Adrenal gland (tissue), 19 donors: ENCODE data around the gene CRIP1. TPM values are rescaled to one million over a fixed set of nuclear protein-coding genes. Genes with fewer than 3 reads are reported as not detected.

Source experiments
- DNase-seq, 7 donors: peaks; one replicate each; pipeline ENCODE4 v3.0.0-alpha.2; 2019 to 2020
- H3K27ac ChIP-seq, 5 donors: fragments of 200-600 bp; sonication (generic) in 4 of 5; 1 replicate in 3 of 5; 2 replicates in 2 of 5; pipeline versions ENCODE4 v1.5.1 to v1.8.0; 2016 to 2020; ENCODE audit warnings: mild to moderate bottlenecking in 1 of 5
- H3K27me3 ChIP-seq: fragments of 200-600 bp; 2 replicates; pipeline ENCODE4 v1.8.0; 2021
- H3K36me3 ChIP-seq, 2 donors: fragments of 200-600 bp; replicated peaks in 1 of 2; 1 replicate in 1 of 2; 2 replicates in 1 of 2; pipeline versions ENCODE4 v1.5.1 to v1.8.0; 2018 to 2022
- H3K4me1 ChIP-seq, 2 donors: fragments of 200-600 bp; replicated peaks in 1 of 2; 1 replicate in 1 of 2; 2 replicates in 1 of 2; pipeline versions ENCODE4 v1.5.1 to v1.8.0; 2018 to 2021
- H3K4me3 ChIP-seq, 4 donors: fragments of 200-600 bp; sonication (generic) in 3 of 4; one replicate each; pipeline ENCODE4 v1.5.1; 2016 to 2018
- H3K9me3 ChIP-seq, 3 donors: fragments of 200-600 bp; sonication (generic) in 1 of 3; replicated peaks in 1 of 3; 1 replicate in 2 of 3; 2 replicates in 1 of 3; pipeline versions ENCODE4 v1.5.1 to v1.8.0; 2016 to 2021
- CTCF ChIP-seq, 6 experiments: fragments of 450-650 bp in 4 of 6; fragments of 200-600 bp in 2 of 6; sonication (generic) in 1 of 6; IDR thresholded peaks; 1 replicate in 5 of 6; 2 replicates in 1 of 6; pipeline versions ENCODE4 v1.5.1 to v1.8.0; 2016 to 2021; ENCODE audit warnings: antibody characterized with exemption in 6 of 6, mild to moderate bottlenecking in 2 of 6, moderate library complexity in 1 of 6
- POLR2A ChIP-seq, 2 donors: fragments of 450-650 bp; IDR thresholded peaks; one replicate each; pipeline ENCODE4 v1.6.1; 2017; ENCODE audit warnings: antibody characterized with exemption in 2 of 2, mild to moderate bottlenecking in 2 of 2, moderate library complexity in 1 of 2
- WGBS, 4 donors: extraction: QIAGEN DNeasy Blood & Tissue Kit in 2 of 4; methylation state at CpG; one replicate each; pipeline versions ENCODE4 v1.1.5 to v1.1.7; 2013 to 2017; 5-methylcytosine and 5-hydroxymethylcytosine counted together
- intact Hi-C, 2 donors: fragments of 100-400 bp; cut with DNase I; formaldehyde crosslinking; loops; one replicate each; pipeline versions ENCODE4 v1.14.1 to v1.15.0; 2022 to 2023
- long read RNA-seq, 10 donors: library from polyadenylated mRNA in 3 of 10; unstranded in 2 of 10; stranded (forward) in 1 of 10; transcript quantifications; one replicate each; pipeline ENCODE4 v2.0.0 and lab custom pipeline, GENCODE V29; 2021 to 2026
- polyA plus RNA-seq, 3 donors: library from polyadenylated mRNA; stranded (reverse); fragments of 200-250 nt in 2 of 3; fragments of 350-450 nt in 1 of 3; fragmentation: Illumina TruSeq in 1 of 3; extraction: RNeasy Lipid Tissue Mini Kit (QIAGEN cat#74804) in 1 of 3; gene quantifications; one replicate each; pipeline ENCODE4 v1.2.3, GENCODE V29; 2013 to 2014
- total RNA-seq, 9 donors: library from RNA; depleted of rRNA in 4 of 9; stranded (reverse); fragments of >200 nt in 4 of 9; fragments of 120-200 nt in 1 of 9; fragmentation: NEBNext Ultra II Directional in 1 of 9; extraction: Animal tissue kit (Norgen Biotek cat#: 25700) in 1 of 9; gene quantifications; one replicate each; pipeline versions ENCODE4 v1.1.0 to v1.2.4, GENCODE V29; 2013 to 2023
- donor health status: healthy with polysubstance abuse.
- donor health status: Bipolar disorder and iron deficiency.
- donor health status: DM: yes; HTN: yes; CAD: no.
- donor health status: DM: no; HTN: no; CAD: no.
- donor health status: DM: no; HTN: no; CAD: no.
- donor health status: DM: yes; HTN: yes; CAD: no.

CRIP1 gene, protein sequence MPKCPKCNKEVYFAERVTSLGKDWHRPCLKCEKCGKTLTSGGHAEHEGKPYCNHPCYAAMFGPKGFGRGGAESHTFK
- 10 to 100 TPM in 3 of 9 donors, 1 to 10 TPM in 6; 1.9 to 20.0 (median 9.1) TPM for total RNA-seq
- 100 to 1,000 TPM in 1 of 3 donors, 10 to 100 TPM in 1, 1 to 10 TPM in 1; 5.9 to 157 (median 80.3) TPM for polyA plus RNA-seq
- long read RNA-seq, donor 1, partial matches to known transcripts = 0 of 1 reads
- long read RNA-seq, donor 1, other reads (novel, unspliced or antisense) = 0 of 1 reads
- long read RNA-seq, donor 2, partial matches to known transcripts = 0 of 1 reads
- long read RNA-seq, donor 2, other reads (novel, unspliced or antisense) = 0 of 1 reads
- long read RNA-seq, donor 3, partial matches to known transcripts = 0 of 1 reads
- long read RNA-seq, donor 3, other reads (novel, unspliced or antisense) = 0 of 1 reads
- long read RNA-seq, donor 4, transcript CRIP1-201 (5 exons, 1,311 nt) = major isoform, 15 of 16 reads
- long read RNA-seq, donor 4, partial matches to known transcripts = 0 of 16 reads
- long read RNA-seq, donor 4, other reads (novel, unspliced or antisense) = 1 of 16 reads
- long read RNA-seq, donor 5, transcript CRIP1-201 (5 exons, 1,311 nt) = major isoform, 9 of 11 reads
- long read RNA-seq, donor 5, partial matches to known transcripts = 0 of 11 reads
- long read RNA-seq, donor 5, other reads (novel, unspliced or antisense) = 1 of 11 reads
- long read RNA-seq, donor 6, transcript CRIP1-201 (5 exons, 1,311 nt) = major isoform, 32 of 34 reads
- long read RNA-seq, donor 6, partial matches to known transcripts = 0 of 34 reads
- long read RNA-seq, donor 6, other reads (novel, unspliced or antisense) = 1 of 34 reads
- long read RNA-seq, donor 7, partial matches to known transcripts = 0 of 1 reads
- long read RNA-seq, donor 7, other reads (novel, unspliced or antisense) = 0 of 1 reads
- long read RNA-seq, donor 8, transcript CRIP1-201 (5 exons, 1,311 nt) = major isoform, 6 of 6 reads
- long read RNA-seq, donor 8, partial matches to known transcripts = 0 of 6 reads
- long read RNA-seq, donor 8, other reads (novel, unspliced or antisense) = 0 of 6 reads
- long read RNA-seq, donor 9, partial matches to known transcripts = 0 of 2 reads
- long read RNA-seq, donor 9, other reads (novel, unspliced or antisense) = 0 of 2 reads
- long read RNA-seq, donor 10, partial matches to known transcripts = 0 of 3 reads
- long read RNA-seq, donor 10, other reads (novel, unspliced or antisense) = 0 of 3 reads

- TF ChIP-seq POLR2A (IDR thresholded peaks at IDR 0.05) (no peak), CTCF (IDR thresholded peaks at IDR 0.05) (no peak)
- no peak for DNase-seq
- intact Hi-C loops = loop anchor here (5.0 kb wide), 2 partner anchors 39 to 114 kb away; no protein-coding TSS in a partner anchor
- peak within 1 kb of the TSS in 2 of 4 donors; percentile 3 to 44 for H3K4me3 ChIP-seq
- no peaks in the 10 kb centered on the region for H3K9me3 ChIP-seq
- H3K27ac ChIP-seq = peak within 1 kb of the TSS in 2 of 5 donors; percentile 6 to 44
- peaks cover 18 to 49% of the 10 kb centered on the region in 2 donors for H3K4me1 ChIP-seq
- no peaks in the 10 kb centered on the region for H3K36me3 ChIP-seq
- H3K27me3 ChIP-seq = peaks cover 11% of the 10 kb centered on the region
- 0 to 24% (median 7%) methylated on average over 4 to 56 of the region's 56 CpGs for WGBS, 4 donors
These were observed at the start of gene CRIP1 for GRCh38 chr14:105486163-105486973. TSS of gene CRIP1 (plus strand) at chr14:105486886. CDS start at chr14:105487260, 374 bp downstream.

DNA sequence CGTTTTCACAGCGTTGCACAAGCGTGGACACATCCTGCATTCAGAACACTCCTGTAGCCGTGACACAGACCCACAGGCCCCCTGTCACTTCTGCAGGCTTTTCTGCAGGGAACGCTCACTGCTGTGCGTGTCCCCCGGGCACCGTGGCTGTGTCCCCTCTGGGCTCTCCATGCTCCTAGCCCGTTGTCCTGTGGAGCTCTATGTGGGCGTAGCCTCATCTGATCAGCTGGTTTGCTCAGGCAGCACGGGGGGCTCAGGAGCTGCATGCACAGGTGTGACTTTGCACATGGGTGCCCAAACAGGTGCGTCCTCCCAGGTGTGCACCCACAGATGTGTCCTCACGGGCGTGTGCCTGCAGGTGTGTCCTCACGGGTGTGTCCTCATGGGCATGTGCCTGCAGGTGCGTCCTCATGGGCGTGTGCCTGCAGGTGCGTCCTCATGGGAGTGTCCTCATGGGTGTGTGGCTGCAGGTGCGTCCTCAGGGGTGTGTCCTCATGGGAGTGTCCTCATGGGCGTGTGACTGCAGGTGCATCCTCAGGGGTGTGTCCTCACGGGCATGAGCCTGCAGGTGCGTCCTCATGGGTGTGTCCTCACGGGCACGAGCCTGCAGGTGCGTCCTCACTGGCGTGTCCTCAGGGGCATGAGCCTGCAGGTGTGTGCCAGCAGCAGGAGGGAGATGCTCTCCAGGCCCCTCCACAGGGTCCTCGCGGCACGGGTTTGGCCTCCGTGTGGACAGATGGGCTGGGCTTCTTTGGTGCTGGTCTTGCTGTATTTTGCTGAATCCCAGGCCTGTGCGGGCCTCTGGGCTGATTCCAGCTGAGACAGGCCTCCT is 49.6 kb upstream of the CRIP1 start:
- no peak for TF ChIP-seq POLR2A (IDR thresholded peaks at IDR 0.05)
- TF ChIP-seq CTCF (IDR thresholded peaks at IDR 0.05) = no peak
- Histone ChIP-seq H3K9me3 (no peaks in the 10 kb centered on the region), H3K36me3 (no peaks in the 10 kb centered on the region), H3K4me3 (no peak overlapping the region), H3K4me1 (no peaks in the 10 kb centered on the region), H3K27ac (no peak overlapping the region), H3K27me3 (no peaks in the 10 kb centered on the region)
- intact Hi-C loops = no loop called here
- WGBS, 4 donors = 89 to 96% (median 93%) methylated on average over 10 to 31 of the region's 31 CpGs
- no peak for DNase-seq

DNA sequence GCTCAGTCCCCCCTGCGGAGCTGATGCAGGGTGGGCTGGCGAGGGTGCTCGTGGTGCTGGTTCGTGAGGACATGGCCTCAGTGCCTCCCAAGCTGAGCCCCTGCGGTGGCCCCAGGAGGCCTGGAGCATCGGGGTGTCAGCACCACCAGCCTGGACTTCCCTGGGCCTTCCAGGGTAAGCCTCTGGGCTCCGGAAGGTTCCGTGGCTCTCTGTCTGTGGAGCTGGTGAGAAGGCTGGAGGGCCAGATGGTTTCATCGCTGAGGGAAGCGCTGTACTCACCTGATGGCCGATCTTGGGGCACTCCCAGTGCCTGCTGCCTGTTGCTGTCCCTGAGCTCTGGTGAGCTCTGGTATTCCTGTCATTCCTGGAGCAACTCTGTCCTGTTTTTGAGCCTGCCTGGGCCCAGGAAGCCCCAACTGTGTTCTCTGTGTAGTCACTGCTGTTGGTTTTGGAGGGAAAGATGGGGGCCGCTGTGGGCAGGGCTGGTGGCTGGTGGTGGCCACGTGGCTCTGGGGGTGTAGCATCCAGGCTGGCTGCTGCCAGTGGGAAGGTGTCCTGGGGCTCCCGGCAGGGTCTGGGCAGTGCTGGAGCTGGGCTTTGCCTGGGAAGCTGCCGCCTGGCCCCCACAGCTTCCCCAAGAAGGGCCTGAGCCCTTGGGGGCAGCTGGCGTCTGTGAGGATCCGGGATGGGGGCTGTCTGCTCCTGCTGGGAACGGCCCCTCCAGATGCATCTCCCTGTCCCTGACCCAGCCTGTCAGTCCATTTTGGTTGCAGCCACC is 48.8 kb upstream of the CRIP1 start:
- 80 to 93% (median 91%) methylated on average over 7 to 18 of the region's 18 CpGs for WGBS, 4 donors
- no peaks in the 10 kb centered on the region for H3K27me3 ChIP-seq

More for the DNA sequence above, 48.8 kb upstream of the CRIP1 start:
- no peak for TF ChIP-seq CTCF (IDR thresholded peaks at IDR 0.05)
- no peak for TF ChIP-seq POLR2A (IDR thresholded peaks at IDR 0.05)
- intact Hi-C loops = no loop called here
- Histone ChIP-seq H3K4me1 (no peaks in the 10 kb centered on the region), H3K36me3 (no peaks in the 10 kb centered on the region), H3K4me3 (no peak overlapping the region), H3K9me3 (no peaks in the 10 kb centered on the region), H3K27ac (no peak overlapping the region)
- no peak for DNase-seq
